Keratinocyte (primary cell): Measurements from ENCODE around the gene ANKAR.

Source experiments
- EZH2 ChIP-seq: IDR thresholded peaks from one replicate; pipeline ENCODE4 v1.6.1; 2012; ENCODE audit warnings: inconsistent platforms, mild to moderate bottlenecking, low read length, moderate library complexity
- TF ChIP-seq, protein P1 (sequence below), 3 experiments: IDR thresholded peaks in 1 of 3; conservative IDR thresholded peaks in 1 of 3; optimal IDR thresholded peaks in 1 of 3; 2 replicates in 2 of 3; 3 replicates in 1 of 3; pipeline versions ENCODE3 to v1.5.1; 2011; ENCODE audit warnings: low read length in 3 of 3, mild to moderate bottlenecking in 3 of 3, moderate library complexity in 2 of 3, control low read depth in 1 of 3, inconsistent platforms in 1 of 3; ENCODE audit not compliant: insufficient read depth in 2 of 3; ENCODE audit errors: extremely low read depth in 1 of 3

DNA sequence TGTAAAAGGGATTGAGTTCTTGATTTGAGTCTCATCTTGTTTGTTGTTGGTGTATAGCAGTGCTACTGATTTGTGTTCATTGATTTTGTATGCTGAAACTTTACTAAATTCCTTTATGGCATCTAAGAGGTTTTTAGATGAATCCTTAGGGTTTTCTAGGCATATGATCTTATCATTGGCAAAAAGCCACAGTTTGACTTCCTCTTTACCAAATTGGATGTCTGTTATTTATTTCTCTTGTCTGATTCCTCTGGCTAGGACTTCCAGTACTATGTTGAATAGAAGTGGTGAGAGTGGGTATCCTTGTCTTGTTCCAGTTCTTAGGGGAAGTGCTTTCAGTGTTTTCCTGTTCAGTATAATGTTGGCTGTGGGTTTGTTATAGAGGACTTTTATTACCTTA, 4.8 kb downstream of the ANKAR start:
- TF ChIP-seq EZH2, result no peak
- TF ChIP-seq, protein P1, sequence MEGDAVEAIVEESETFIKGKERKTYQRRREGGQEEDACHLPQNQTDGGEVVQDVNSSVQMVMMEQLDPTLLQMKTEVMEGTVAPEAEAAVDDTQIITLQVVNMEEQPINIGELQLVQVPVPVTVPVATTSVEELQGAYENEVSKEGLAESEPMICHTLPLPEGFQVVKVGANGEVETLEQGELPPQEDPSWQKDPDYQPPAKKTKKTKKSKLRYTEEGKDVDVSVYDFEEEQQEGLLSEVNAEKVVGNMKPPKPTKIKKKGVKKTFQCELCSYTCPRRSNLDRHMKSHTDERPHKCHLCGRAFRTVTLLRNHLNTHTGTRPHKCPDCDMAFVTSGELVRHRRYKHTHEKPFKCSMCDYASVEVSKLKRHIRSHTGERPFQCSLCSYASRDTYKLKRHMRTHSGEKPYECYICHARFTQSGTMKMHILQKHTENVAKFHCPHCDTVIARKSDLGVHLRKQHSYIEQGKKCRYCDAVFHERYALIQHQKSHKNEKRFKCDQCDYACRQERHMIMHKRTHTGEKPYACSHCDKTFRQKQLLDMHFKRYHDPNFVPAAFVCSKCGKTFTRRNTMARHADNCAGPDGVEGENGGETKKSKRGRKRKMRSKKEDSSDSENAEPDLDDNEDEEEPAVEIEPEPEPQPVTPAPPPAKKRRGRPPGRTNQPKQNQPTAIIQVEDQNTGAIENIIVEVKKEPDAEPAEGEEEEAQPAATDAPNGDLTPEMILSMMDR (optimal IDR thresholded peaks at IDR 0.05 in 1 of 3, IDR thresholded peaks at IDR 0.05 in 1 of 3, conservative IDR thresholded peaks at IDR 0.05 in 1 of 3; ENCODE audit: extremely low read depth in 1 of 3, insufficient read depth in 2 of 3, low read length in 3 of 3), result no peak
